Stimulated activated CD8-positive, alpha-beta memory T cell treated with anti-CD3 and anti-CD28 coated beads, Interleukin-4, amount 100 ng/mL, for 48 hours (primary cell): ENCODE data around the gene PSAT1.
"Not testable (repeated sequence)": the region's sequence is repeated elsewhere in the genome, so short reads cannot be mapped to it uniquely, and the experiment has no call there.

Source experiments
- DNase-seq: peaks from one replicate; pipeline ENCODE4 v3.0.0-alpha.2; 2020

PSAT1 gene

DNA sequence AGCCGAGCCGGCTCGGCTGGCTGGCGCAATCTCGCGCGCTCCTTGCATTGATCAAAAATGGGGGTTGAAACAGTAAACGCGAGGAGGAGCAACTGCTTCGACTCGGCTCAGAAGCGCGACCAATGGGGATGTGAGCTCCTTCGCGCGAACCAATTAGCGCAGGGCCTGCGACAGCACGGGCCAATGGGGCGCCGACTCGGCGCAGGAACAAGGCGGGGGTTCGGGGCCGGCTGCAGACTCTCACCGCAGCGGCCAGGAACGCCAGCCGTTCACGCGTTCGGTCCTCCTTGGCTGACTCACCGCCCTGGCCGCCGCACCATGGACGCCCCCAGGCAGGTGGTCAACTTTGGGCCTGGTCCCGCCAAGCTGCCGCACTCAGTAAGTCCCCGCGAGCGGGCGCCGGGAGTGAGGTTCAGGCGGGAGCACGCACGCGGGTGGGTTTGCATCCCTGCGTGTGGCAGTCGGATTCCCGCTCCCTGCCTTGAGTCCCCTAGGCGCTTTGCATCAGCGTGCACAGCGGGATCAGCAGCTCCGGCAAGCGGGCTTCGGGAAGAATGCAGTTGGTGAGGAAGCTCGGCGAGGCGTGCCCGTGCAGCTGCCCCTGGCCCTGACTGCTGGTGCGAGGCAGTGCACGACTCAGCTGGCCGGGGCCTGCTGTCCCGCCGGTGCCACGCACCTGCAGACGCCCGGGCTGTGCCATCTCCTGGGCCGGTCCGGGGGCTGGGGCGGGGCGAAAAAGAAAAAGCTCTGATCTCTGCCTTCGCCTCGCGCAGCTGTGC, at the start of gene PSAT1:
TSS of gene PSAT1 (plus strand) at position 233 of the 779 bp plus-strand sequence. CDS start at position 319, 86 bp downstream.
- DNase-seq, result peak; percentile 91

DNA sequence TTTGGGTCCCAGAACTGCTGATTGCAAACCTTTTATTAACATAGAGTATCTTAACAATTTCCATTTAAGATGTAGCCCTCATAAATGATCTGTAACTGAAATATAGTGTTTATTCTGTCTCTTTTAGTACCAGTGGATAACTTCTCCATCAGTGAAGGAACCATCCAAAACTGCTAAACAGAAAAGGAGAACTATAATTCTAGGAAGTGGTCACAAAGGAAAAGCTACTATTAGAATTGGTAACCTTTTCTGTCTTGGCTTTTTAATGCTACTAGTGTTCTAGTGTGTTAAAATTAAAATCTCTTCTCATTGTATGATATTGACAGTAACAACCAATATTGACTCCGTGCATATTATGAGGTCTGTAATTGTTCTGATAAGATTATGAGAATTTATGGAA, 48.3 kb upstream of the PSAT1 start:
- DNase-seq, result no peak

DNA sequence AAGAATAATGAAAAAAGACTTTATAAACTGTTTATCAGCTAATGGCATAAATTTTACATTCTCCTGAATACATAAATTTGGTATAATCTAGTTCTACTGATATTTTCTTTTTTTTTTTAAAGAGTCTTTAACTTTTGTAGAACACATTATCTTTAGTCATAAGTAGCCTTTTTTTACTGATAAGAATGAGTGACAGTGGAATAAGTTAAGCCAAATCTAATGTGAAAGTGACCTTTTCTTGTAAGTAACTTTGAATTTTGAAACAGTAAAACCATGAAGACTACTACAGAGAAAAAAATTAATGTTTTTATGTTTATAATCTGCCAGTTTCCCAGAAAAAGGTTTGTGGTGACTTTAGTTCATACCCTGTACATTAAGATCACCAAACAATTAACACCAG, 47.4 kb upstream of the PSAT1 start:
- no peak for DNase-seq

DNA sequence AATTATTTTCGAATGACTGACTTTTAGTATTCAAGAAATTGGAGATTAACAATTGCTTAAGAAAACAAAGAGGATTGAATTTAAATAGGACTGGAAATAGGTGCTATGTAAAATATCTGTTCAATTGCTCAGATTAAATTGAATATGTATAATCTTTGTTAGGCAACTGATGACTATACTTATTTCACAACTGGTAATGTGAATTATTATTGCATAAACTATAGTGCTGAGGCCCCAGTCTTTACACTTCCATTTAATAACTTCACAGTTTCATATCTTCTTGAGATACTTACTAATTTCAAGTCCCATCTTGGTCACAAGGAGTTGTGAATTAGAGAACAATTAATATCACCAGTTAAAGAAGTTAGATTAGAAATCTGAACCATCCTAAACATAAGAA, 44.3 kb upstream of the PSAT1 start:
- no peak for DNase-seq

DNA sequence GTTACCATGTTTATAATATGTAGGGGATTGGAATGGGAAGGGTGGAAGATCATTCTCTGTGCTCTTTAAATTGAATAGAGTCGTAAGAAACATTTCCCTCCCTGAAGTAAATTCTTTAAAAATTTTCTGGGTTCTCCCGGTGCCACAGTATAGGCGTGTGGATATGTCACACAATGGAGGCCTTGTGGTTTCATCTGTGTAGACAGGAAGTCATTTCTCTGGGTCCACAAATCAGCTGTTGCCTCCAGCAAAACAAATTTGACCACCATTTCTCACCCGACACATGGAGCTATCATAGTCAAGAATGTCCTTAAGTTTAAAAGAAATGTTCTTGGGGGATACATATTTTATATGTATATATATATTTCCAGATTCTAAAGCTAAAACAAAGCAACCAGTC, 43.6 kb upstream of the PSAT1 start:
- no peak for DNase-seq

DNA sequence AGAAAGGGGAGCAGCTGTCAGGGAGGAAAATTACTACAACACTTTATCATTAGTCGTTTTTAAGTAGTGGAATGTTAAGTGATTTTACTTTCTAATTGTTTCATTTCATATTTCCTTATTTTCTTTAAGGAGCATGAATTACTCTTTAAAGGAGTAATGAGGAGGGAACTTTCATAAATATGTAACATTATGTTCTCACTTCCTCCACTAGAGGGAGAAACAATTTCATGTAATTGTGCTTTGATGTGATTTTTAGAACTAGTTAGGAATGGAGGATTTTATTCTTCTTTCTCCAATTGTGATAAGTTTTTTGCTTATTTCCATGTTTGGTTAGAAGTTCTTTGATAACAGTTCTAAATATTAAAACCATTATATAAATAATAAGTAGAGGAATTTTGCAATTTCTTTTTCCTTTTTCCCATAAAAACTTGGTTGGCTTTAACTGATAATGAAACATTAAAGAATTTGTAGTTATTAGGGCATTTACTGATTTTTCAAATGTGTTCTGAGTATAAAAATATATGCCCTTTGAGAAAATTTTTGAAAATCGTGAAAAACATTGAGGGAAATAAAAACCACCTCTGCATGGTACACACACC, 35.4 kb upstream of the PSAT1 start:
- DNase-seq, result no peak

DNA sequence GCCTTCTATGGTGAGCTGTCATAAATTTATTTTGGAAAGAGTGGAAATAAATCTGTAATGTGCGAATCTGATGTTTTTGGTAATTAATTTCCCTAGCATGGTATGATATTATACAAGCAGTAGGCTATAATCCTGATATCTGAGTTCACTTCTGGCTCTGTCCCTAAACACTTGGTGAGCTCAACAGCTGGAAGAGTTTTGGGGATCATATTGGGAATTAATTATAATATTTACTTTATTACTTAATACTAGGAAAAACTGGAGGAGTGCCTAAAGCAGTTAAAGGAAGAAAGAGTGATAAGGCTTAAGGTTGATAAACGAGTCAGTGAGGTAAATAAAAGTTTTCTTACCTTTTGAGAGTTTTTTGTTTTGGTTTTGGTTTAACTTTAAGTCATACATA, 34.3 kb upstream of the PSAT1 start:
- no peak for DNase-seq

DNA sequence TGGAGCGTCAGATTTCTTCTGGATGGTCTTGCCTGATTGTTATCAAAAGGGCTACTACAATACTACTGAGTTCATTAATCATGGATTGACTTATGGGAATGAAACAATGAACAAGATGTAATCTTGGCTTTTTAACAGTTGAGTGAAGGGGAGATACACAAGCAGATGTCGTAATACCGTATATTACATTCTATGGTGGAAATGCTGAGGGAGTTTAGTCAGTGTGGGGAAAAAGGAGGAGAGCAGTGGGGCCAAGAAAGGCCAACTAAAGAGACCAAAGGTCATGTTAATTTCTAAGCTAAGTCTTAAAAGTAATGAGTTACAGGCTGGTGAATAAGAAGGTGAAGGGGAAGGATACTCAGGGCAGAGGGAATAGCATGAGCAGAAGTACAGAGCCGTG, 29.0 kb upstream of the PSAT1 start:
- no peak for DNase-seq

DNA sequence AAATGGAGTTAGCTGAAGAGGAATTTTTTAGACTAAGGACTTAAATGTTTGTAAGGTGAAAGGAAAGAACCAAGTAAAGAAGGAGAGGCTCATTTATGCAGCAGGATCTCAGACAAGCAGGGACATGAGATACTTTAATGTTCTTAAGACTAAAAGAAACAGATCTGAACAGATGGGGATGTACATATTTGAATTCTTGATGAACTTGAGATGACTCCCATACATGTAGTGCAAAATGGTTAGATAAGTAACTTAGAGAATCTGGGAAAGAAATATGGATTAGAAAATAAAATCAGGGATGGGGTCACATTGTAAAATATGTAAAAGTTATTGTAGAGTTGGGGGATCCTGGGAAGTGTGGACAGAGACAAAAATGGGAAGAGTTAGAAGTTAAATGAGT, 27.1 kb upstream of the PSAT1 start:
- DNase-seq, result no peak

DNA sequence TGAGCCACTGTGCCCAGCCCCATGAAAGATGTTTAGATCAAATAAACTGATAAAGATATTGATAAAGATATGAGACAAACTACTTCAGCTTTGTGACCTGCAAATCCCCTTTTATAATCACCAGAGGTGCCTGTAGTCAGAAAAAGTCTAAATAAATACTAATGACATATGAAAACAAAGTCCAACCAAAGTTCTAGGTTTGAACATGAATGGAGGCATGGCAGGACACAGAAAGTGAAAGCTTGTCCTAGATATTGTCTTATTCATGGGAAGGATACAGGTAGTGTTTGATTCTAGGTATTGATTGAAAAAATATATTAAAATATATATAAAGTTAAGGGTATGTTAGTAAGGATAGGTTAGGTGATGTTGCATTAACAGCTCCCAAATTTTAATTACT, 24.6 kb upstream of the PSAT1 start:
- DNase-seq, result no peak

DNA sequence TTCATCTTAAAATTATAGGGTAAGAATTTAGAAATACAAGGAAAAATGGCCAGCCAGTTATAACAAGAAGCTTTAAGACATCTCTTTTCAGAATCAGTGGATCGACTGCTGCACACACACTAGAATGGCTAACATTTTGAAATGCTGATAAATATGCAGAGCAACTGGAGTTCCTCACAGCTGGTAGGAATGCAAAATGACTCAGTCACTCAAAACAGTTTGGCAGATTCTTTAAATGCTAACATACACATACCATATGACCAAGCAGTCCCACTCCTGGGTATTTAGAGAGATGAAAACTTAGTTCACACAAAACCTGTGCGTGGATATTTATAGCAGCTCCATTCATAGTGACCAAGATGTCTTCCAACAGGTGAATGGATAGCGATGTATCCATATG, 23.2 kb upstream of the PSAT1 start:
- no peak for DNase-seq

DNA sequence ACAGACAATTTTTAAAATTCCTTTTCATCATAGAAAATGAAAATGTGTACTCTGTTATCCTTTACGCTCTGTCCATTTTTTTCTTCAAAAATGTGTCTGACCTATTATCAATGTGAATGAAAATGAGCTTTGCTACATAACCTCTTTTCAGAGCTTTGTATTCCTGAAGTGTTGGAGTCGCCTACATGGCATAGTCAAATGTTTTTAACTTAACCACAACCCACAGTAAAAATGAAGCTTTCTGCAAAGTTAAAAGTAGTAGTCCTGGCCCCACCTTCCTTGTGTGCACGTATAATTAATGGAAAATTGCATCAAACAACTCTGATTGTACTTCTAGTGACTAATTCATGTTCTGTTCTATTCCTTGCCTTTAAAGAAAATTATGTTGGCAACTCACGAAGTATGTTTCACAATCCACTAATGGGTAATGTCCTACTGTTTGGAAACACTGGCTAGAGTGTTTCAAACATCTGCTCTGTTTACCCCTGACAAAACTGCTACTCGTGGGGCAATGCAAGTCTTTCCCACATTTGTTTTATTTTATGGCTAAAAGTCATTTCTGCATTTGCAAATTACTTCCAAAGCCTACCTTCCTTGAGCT, 18.6 kb upstream of the PSAT1 start:
- no peak for DNase-seq

DNA sequence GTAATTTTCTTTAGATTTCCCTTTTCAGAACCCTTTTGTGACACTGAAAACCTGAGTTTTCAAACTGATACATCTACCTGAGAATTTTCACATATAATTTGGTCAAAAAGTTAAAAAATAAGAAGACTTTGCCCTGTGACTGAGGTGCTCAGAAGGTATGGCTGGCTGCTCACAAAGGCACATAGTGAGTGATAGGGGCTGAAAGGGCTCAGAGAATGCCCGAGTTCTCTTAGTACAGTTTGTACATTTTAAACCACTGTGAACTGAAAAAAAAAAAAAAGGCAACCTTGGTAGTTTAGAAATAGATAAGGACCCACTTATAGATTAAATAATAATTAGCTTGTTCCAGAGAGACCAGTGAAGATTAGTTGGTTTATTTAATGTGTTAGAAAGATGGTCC, 18.1 kb upstream of the PSAT1 start:
- DNase-seq, result no peak

DNA sequence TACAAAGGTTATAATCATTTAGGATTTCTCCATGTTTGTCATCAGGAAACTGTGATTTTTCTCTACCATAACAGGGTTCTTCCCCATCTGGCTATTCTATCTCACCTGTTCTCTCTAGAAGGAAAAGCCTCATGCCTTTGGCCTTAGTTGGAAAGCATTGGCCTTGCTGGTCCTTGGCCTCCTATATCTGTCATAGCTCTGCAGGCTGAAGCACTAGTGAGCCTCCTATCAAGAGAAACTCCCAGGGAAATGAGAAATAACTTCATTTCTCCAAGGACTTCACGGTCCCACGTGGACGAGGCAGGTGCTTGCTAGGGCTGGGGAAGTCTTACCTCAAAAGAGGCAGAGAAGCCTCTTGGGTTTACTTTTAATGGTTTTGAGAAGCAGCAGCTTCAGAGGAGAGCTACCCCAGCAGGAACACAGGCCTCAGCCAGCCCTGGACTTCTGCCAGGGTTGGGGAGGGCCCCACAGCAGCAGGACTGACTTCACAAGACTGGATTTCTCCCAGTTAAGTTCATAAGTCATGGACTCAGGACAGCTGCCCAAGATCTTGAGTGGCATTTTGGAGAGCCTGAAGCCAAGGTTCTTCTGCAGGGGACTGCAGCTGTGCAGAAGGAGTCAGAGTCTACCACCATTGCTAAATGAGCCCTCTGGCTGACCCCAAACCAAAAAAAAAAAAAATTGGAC, 15.8 kb upstream of the PSAT1 start:
- no peak for DNase-seq

DNA sequence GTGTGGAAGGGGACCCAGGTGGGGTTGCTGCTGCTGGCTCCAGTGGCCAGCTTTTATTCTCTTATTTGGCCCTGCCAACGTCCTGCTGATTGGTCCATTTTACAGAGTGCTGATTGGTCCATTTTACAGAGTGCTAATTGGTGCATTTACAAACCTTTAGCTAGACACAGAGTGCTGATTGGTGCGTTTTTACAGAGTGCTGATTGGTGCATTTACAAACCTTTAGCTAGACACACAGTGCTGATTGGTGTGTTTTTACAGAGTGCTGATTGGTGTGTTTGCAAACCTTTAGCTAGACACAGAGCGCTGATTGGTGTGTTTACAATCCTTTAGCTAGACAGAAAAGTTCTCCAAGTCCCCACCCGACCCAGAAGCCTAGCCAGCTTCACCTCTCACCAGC, 12.7 kb upstream of the PSAT1 start:
- DNase-seq, result not testable (repeated sequence)

DNA sequence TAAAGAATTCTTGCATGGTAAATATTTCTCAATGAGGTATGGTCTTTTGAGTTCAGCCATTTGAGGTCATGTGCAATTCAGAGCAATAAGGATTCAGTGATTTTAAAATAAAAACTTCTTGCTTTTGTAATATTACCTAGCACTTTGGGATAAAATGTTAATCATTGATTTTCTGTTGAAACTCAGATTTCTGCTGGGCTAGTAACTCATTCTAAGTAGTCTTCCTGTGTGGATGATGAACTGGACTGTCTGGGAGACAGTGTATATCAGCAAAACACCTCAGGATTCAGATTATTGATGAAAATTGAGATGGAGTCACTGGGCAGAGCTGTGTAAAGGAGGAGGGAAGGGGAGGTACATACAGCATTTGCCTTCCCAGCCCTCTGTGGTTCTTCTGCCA, 10.8 kb upstream of the PSAT1 start:
- DNase-seq, result no peak

DNA sequence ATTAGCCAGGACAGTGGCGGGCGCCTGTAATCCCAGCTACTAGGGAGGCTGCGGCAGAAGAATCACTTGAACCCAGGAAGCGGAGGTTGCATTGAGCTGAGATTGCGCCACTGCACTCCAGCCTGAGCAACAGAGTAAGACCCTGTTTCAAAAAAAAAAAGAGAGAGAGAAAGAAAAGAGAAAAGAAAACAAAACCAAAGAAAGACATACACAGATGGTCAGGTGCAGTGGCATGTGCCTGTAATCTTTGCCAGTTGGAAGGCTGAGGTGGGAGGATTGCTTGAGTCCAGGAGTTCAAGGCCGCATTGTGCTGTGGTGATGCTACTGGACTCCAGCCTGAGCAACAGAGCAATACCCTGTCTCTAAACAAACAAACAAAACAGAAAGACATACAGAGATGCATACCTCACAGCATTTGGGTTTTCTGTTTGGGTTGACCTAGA, 10.0 kb upstream of the PSAT1 start:
- no peak for DNase-seq

DNA sequence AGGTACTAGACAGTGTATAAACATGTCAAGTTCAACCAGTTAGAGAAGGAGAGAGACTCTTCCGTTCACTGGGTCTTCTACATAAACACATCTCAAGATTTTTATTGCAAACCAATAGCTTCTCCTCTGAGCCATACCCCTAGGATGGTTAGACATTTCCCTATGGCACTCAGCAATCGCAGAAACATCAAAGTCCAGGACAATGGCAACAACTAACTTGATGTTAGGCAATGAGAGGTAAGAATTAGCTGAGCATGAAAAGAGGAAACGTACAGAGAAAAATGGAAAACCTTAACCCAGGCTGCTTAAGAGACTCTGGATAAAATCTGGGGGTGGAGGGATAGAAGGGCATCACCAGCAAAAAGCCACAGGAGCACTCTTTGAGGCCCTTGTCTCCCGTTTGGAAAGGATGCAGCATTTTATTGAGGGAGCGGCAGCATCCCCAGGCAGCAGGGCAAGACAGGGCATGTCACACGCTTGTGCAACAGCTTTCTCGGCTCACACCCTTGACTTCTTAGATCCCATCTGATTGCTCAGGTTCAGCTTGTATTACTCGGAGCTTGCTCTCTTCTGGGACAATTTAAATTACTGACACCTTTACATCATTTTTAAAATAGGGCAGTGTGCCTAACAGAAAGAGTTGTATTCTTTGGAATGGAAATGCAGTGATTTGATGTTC, 8.6 kb upstream of the PSAT1 start:
- no peak for DNase-seq

DNA sequence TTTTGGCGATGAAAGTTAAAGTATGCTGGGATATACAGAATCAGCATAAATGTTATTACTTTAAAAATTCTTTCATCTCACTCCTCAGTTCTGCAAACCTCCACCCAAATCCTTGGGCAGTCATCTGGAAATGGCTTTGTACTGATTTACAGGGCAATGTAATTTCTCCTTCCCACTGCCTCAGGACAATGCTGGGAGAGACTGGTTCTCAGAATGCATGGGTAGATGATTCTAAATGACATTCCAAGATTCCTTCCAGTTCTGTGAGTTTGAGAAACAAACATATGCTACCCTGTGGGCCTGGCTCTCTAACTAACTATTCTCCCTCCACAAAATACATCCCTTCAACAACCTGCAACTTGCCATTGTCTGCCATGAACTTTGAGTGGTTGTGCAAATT, 7.5 kb upstream of the PSAT1 start:
- DNase-seq, result no peak

DNA sequence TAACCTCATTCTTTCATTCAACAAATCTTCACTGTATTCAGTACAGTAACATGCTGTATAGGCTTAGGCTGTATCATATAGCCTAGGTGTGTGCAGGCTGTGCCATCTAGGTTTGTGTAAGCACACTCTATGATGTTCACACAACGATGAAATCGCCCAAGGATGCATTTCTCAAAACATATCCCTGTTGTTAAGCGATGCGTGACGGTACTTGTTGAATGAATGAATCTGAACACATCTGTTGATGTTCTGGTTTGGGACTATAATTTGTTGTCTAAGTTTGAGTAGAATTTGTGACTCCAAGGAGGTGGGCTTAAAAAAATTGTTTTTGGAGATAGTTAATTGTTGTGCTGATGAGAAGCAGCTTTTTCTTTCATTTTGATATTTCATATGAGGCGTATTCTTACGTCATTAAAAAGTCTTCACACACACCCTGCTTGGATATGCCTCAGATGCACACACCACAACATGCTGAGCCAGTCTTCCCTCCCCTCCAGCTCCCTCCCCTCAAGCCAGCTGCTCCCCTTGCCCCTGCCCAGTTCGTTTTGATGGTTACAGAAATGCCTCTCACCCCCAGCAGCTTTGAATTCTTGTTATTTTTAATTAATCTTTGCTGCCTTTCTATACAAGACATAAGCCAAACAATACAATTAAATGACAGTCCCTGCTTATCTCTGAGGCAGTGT, 5.5 kb upstream of the PSAT1 start:
- DNase-seq, result no peak

DNA sequence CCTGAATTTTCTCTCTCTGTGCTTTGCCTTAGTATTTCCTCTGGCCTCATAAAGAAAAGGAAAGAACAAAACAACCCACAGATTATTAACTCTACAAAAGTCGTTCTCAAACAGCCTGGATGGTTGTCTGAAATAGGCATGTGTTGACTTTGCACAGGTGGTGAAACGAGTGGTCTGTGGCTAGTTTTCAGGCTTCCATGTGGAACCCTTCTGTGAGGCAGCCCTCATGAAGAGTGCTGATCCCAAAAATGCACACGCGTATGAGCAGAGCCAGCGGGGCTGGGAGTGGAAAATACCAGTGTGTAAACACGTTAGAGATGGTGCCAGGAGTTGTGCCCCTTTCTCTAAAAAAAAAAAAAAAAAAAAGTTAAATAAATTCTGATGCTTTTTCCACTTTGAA, 4.9 kb upstream of the PSAT1 start:
- no peak for DNase-seq

DNA sequence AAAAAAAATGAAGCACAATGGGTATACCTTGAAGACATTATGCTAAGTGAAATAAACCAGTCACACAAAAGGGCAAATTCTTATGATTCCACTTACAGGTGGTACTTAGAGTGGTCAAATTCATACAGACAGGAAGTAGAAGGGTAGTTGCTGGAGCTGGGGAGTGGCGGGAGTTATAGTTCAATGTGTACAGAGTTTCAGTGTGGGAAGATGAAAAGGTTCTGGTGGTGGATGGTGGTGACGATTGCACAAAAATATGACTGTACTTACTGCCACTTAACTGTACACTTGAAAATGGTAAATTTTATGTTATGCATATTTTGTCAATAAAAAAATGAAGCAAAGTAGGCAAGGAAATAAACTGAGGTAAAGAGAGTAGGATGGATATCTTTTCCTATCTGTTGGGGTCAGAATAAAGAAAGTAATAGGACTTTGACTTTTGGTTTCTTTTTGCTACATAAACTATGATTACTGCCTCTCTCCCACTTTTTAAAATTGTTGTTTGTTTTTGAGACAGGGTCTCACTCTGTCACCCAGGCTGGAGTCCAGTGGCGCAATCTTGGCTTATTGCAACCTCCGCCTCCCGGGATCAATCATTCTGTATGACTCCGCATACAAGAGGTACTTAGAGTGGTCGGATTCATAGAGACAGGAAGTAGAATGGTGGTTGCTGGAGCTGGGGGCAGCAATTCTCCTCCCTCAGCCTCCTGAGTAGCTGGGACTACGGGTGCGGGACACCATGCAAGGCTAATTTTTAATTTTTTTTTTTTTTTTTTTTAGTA, 4.0 kb upstream of the PSAT1 start:
- DNase-seq, result peak; percentile 38
